WERI-Rb-1 (cell line): Measurements from ENCODE around the gene PDE2A.

Experiments
- DNase-seq: peaks from one replicate; pipeline ENCODE4 v3.0.0-alpha.2; 2020
- H3K27ac ChIP-seq: fragments of 250-450 bp; sonication (Bioruptor Pico); 2 replicates; pipeline ENCODE4 v1.5.1; 2020; ENCODE audit warnings: mild to moderate bottlenecking, moderate library complexity
- H3K27me3 ChIP-seq: fragments of 250-450 bp; sonication (Bioruptor Pico); 2 replicates; pipeline ENCODE4 v1.5.1; 2021; ENCODE audit warnings: mild to moderate bottlenecking, low read depth, moderate library complexity; ENCODE audit not compliant: insufficient read depth, severe bottlenecking
- H3K36me3 ChIP-seq: fragments of 250-450 bp; sonication (Bioruptor Pico); 2 replicates; pipeline ENCODE4 v1.5.1; 2020; ENCODE audit warnings: mild to moderate bottlenecking, moderate library complexity
- H3K4me3 ChIP-seq: 2 replicates; pipeline ENCODE4 v1.5.1; 2011; ENCODE audit warnings: low read depth, mild to moderate bottlenecking, control low read depth, low read length
- H3K9me3 ChIP-seq: fragments of 250-450 bp; sonication (Bioruptor Pico); 2 replicates; pipeline ENCODE4 v1.5.1; 2021; ENCODE audit warnings: mild to moderate bottlenecking, moderate library complexity; ENCODE audit not compliant: severe bottlenecking
- TF ChIP-seq, protein P1 (sequence below): IDR thresholded peaks from 2 replicates; pipeline ENCODE4 v1.5.1; 2011; ENCODE audit warnings: low read depth, mild to moderate bottlenecking, control low read depth, inconsistent platforms, low read length

Gene PDE2A

GRCh38 chr11:72578566-72578965 lies 95.7 kb downstream of the PDE2A start:
- DNase-seq = no peak
- H3K9me3 ChIP-seq = no peaks in the 10 kb centered on the region
- no peak overlapping the region for H3K4me3 ChIP-seq
- H3K27ac ChIP-seq = no peak overlapping the region
- H3K36me3 ChIP-seq = peaks cover 2% of the 10 kb centered on the region; the same call in 1 of the 2 replicates
- H3K27me3 ChIP-seq = no peaks in the 10 kb centered on the region
- TF ChIP-seq, protein P1, sequence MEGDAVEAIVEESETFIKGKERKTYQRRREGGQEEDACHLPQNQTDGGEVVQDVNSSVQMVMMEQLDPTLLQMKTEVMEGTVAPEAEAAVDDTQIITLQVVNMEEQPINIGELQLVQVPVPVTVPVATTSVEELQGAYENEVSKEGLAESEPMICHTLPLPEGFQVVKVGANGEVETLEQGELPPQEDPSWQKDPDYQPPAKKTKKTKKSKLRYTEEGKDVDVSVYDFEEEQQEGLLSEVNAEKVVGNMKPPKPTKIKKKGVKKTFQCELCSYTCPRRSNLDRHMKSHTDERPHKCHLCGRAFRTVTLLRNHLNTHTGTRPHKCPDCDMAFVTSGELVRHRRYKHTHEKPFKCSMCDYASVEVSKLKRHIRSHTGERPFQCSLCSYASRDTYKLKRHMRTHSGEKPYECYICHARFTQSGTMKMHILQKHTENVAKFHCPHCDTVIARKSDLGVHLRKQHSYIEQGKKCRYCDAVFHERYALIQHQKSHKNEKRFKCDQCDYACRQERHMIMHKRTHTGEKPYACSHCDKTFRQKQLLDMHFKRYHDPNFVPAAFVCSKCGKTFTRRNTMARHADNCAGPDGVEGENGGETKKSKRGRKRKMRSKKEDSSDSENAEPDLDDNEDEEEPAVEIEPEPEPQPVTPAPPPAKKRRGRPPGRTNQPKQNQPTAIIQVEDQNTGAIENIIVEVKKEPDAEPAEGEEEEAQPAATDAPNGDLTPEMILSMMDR = no peak

- no peaks in the 10 kb centered on the region for H3K9me3 ChIP-seq
- DNase-seq = no peak
- H3K36me3 ChIP-seq = peaks cover 2% of the 10 kb centered on the region; the same call in 1 of the 2 replicates
- no peak overlapping the region for H3K4me3 ChIP-seq
- no peak overlapping the region for H3K27ac ChIP-seq
- no peaks in the 10 kb centered on the region for H3K27me3 ChIP-seq
- TF ChIP-seq, protein P1 = no peak
Observed at GRCh38 chr11:72578051-72578450, 96.2 kb downstream of the PDE2A start.

GRCh38 chr11:72577271-72577721 lies 96.9 kb downstream of the PDE2A start:
- H3K36me3 ChIP-seq = peaks cover 2% of the 10 kb centered on the region; the same call in 1 of the 2 replicates
- no peak overlapping the region for H3K4me3 ChIP-seq
- no peak overlapping the region for H3K27ac ChIP-seq
- no peaks in the 10 kb centered on the region for H3K27me3 ChIP-seq
- no peaks in the 10 kb centered on the region for H3K9me3 ChIP-seq
- TF ChIP-seq, protein P1 = no peak
- no peak for DNase-seq

DNA sequence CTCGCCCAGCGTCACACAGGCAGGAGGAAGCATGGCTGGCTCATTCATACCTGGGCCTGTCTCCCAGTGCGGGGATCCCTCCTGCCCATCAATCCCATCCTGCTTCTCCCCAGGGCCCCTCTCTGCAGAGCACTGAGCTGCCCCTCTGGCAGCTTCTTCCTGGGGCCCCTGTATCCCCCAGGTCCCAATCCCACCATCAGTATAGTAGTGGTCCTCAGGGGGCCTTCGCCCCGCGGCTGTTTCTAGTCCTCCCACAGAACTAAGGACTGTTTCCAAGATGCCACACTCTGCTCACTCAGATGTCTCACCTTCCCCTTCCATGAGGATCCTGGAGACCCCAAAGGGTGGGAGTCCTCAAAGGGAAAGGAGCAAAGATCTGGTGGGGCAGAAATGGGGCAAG lies 97.6 kb downstream of the PDE2A start:
- no peak overlapping the region for H3K27ac ChIP-seq
- no peak overlapping the region for H3K4me3 ChIP-seq
- no peaks in the 10 kb centered on the region for H3K9me3 ChIP-seq
- H3K36me3 ChIP-seq = no peaks in the 10 kb centered on the region; the same call in 1 of the 2 replicates
- TF ChIP-seq, protein P1 = no peak
- no peaks in the 10 kb centered on the region for H3K27me3 ChIP-seq
- no peak for DNase-seq

- Histone ChIP-seq H3K9me3 (no peaks in the 10 kb centered on the region), H3K27me3 (no peaks in the 10 kb centered on the region), H3K36me3 (no peaks in the 10 kb centered on the region; the same call in 1 of the 2 replicates), H3K27ac (no peak overlapping the region), H3K4me3 (no peak overlapping the region)
- no peak for DNase-seq
- TF ChIP-seq, protein P1 = no peak
Observed at GRCh38 chr11:72576243-72576595, 98.0 kb downstream of the PDE2A start.
